T-helper 2 cell (primary cell): Measurements from ENCODE around the gene PLXNB1.
"Not testable (repeated sequence)": the region's sequence is repeated elsewhere in the genome, so short reads cannot be mapped to it uniquely, and the experiment has no call there.

Experiments used
- DNase-seq, 5 experiments: peaks; one replicate each; pipeline versions ENCODE4 v3.0.0 to v3.0.0-alpha.2; 2012 to 2022

The PLXNB1 gene

GRCh38 chr3:48403533-48404439 is 26.1 kb downstream of the PLXNB1 start:
- no peak for DNase-seq

DNA sequence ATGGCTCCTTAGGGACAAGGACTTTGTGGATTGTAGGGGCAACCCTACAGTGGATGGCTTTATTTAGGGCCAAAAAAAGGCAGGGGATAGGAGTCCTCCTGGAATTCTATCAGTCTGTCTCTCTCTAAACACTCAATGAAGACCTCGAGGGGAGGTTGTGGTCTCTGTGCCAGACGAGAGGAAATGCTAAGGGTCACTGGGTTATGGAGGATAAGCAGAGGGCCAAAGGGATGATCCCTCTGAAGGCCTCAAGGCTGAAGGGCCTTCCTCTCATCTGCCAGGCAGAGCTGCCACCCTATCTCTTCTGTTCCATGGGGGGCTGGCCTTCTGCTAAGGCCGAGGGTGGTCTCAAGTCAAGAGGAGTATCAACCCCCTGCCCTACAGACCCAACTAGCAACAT is 27.0 kb downstream of the PLXNB1 start:
- DNase-seq: no peak

DNA sequence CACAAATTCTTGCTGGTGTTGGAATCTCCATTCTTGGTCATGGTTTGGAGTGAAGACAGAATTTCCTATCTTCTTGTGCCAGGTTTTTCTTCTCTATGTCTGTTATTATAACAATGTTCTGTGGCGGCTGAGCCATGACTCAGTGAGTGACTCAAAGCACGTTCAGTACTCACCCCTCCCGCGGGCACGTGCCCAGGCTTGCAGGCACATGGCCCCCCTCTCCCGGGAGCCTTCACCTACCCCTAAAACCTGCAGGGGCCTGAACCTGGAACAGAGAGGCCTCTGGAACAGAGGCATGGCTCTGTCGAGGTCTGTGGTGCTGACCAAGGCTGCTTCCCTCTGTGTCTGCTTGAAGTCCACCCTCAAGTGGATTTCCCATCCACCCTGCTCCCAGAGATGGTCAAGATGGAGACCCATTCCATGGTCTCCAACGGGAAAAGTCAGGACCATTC is 27.6 kb downstream of the PLXNB1 start:
- DNase-seq: no peak

- not testable (repeated sequence) for DNase-seq
These were observed 28.4 kb downstream of the PLXNB1 start for GRCh38 chr3:48401434-48401901.

- peak in 4 of 5 experiments; percentile 40 to 71 (median 51) for DNase-seq
These were observed 29.0 kb downstream of the PLXNB1 start for GRCh38 chr3:48400824-48401433.

GRCh38 chr3:48399387-48400172 is 30.3 kb downstream of the PLXNB1 start:
- DNase-seq: no peak

DNA sequence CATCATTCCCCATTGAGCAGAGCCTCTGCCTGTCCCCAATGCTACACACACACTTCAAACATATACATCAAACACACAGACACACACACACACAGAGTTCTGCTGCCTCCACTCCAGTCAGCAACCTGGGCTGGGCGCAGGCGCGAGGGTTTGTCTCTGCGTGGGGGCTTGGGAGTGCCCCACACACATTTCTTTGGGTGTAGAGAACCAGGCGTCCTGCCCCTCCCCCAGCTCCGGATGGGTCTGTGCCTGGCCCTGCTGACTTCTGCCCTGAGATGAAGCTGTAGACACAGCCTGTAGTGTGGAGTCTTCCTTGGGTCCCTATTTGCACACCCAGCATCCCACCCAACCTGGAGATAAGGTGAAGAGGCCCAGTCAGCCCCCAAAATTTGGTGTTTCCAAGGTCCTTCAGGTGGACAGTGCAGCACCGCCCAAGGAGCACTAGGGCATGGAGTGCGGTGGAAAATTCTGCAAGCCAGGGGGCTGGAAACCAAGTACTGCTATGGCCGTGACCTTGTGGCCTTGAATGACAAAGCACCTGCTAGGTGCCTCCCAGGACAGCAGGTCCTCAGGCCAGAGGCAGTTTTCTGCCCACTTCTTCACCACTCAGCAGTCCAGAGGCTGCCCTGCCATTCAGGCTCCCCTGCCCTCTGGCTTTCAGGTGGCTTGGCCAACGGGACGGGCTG is 31.0 kb downstream of the PLXNB1 start:
- DNase-seq: no peak

DNA sequence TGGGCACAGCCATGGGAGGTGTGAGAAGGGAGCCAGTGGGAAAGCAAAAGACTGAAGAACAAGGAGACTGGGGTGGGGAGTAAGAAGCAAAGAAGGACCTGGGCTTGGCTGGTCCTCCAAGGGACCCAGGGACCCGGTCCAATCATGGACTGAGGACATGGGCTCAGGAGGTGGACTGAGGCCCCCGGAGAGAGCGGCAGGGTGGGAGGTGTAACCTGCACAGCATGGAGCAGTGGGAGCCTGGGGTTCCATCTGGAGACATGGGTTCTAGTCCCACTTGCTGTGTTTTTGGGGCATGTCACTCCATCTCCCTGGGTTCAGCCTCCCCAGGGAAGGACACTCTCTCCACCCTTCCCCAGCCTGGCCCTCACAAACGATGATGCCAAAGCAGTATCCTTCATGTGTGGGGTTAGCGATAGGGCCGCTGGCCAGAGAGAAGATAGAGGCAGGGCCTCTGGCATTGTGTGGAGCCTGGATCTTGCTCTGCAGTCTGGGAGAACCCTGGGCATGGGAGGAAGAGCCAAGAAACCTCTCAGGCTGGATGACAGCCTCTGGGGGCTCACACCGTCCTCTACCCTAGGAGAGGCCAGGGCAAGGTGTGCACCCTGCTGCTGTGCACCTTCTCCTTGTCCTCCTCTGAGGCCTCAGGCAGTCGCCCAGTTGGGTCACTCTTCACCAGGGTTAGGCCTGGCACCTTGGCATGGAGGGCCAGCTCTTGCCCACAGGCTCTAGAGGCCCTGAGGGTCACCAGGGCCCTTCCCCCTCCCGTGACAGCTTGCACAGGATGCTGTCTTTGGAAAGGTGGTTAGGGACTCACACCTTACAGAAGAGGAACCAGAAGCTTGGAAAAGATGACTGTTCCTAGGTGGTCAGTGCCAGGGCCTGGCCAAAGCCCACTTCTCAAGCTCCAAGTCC is 31.9 kb downstream of the PLXNB1 start:
- no peak for DNase-seq

DNA sequence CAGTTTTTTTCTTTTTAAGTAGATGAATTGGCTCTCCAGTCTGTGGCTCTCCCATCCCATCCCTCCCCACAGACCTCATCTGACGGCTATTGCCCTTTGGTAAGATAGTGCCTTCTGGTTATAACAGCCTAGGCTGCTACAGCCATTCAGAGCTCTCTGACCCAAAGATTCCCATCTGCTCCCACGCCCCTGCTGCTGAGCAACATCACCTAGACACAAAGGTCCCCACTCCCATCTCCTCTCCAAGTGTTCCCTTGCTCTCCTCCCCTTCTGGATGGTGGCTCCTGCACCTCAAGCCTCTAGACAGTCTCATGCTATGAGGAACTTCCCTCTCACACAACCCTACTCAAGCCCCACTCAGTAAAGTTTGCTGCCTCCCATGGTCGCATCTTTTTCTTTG is 34.2 kb downstream of the PLXNB1 start:
- DNase-seq: no peak

DNA sequence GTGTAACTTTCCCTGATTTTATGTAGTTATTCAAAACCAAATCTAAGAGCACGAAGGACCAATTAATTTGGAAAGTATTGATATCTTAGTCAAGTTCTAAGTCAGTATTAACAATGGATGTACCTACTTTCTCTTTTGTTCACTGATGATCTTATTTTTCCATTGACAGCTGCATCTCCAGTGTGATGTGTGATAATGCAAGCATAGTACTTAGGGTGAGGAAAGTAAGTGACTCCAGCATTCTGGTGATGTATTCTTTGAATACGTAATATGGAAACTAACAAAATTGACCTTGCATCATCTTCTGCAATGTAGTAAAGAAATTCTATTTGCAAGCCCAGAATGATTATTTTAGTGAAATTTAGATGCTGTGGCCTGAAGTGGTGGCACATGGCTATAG is 35.5 kb downstream of the PLXNB1 start:
- DNase-seq: no peak

DNA sequence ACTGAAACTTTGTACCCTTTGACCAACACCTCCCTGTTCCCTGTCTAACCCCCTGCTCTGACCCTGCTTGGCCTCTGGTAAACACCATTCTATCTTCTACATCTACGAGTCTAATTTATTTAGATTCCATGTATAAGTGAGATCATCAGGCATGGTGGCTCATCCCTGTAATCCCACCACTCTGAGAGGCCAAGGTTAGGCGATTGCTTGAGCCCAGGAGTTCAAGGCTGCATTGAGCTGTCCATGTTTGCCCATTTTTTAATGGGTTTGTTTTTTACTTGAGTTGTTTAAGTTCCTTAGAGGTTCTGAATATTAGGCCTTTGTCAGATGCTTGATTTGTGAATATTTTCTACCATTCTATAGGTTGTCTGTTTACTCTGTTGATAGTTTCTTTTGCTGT is 40.9 kb downstream of the PLXNB1 start:
- no peak for DNase-seq

GRCh38 chr3:48387634-48388033 is 42.3 kb downstream of the PLXNB1 start:
- DNase-seq: no peak

- DNase-seq: no peak
These were observed 56.9 kb downstream of the PLXNB1 start for GRCh38 chr3:48372862-48373435.

DNA sequence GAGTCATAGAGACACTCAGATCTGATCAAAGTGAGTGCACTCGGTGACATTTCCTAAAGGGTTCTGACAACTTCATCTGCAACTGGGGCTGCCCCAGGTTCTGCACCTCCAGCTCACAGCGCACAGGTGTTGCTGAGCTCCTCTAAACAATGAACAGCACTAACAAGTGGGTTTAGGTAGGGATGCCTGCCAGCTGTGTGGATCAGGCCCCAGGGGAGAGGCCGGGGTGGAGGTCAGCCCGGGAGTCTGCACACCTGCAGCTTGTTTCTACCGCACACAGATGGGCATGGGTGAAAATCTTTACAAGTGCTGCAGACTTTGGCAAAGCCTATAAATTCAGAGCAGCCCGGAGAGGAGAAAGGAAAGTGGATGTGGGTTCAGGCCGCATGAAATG is 57.5 kb downstream of the PLXNB1 start:
- DNase-seq: no peak

DNA sequence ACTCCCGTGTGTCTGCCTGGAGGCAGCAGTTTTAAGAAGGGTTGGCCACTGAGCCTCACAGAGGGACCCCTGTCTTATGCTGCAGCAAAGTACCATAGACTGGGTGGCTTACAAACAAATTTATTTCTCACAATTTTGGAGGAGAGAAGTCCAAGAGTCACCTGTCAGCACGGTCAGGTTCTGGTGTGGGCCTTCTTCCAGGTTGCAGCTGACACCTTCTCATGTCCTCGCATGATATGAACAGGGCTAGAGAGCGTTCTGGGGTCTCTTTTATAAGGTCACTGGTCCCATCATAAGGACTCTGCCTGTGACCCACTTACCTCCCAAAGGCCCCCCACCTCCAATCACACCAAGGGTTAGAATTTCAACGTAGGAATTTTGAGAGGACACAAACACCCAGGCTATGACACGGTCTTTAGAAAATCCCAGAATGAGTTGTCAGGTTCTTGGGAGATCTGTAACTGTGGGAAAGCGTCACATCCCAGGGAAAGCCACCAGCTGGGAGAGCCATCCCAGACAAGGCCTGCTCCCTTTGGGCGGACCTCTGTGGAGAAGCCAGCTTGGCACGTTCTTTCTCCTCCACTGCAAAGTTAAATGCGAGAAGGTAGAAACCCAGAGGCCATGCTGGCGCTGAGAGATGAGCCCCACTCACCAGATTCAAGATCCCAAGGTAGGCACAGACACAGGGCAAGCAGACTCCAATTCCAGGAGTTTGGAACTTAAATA is 58.1 kb downstream of the PLXNB1 start, which contains the start of gene FBXW12:
Gene FBXW12, plus strand, starts transcription at position 569 of the 726 bp plus-strand sequence. CDS start 549 bp downstream, outside the sequence.
- no peak for DNase-seq

DNA sequence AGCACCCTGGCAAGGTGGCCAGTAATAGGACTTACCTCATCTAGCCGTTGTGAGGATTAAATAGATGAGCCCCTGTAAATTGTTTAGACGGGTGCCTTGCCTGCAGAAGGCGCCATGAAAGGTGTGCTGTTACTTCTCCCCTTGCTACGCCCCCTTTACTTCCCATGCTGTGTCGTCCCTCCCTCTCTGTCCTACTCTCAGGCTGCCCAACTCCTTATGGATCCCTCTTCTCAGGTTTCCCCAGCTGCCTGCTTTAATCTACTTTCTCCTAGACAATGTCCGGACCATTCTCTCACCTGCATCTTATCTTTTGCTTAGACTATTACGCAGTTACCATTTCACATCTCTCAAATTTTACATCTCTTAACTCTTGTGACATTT is 59.6 kb downstream of the PLXNB1 start:
- DNase-seq: no peak

GRCh38 chr3:48369693-48370332 is 60.1 kb downstream of the PLXNB1 start:
- DNase-seq: no peak

GRCh38 chr3:48367201-48367600 is 62.7 kb downstream of the PLXNB1 start:
- DNase-seq: no peak

- peak in 1 of 5 experiments; percentile 52 for DNase-seq
These were observed 65.0 kb downstream of the PLXNB1 start for GRCh38 chr3:48364840-48365239.

DNA sequence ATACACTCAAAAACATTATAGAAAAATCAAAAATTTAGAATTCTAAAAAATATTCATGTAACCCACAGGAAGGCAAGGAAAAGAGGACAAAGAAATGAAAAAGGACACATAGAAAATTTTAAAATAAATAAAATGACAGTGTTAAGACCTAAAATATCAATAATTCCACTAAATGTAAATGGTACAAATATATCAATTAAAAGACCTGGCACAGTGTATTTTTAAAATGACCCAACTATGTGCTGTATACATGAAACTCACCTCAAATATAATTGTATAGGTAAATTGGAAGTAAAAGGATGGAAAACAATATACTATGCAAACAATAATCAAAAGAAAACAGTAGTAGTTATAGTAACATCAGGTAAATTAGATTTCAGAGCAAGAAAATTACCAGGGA is 68.0 kb downstream of the PLXNB1 start:
- DNase-seq: no peak
